Neural progenitor cell (in vitro differentiated cells): ENCODE measurements around the gene PTPA. TPM values are rescaled to one million over a fixed set of nuclear protein-coding genes. Genes with fewer than 3 reads are reported as not detected.
"Not testable (repeated sequence)": the region's sequence is repeated elsewhere in the genome, so short reads cannot be mapped to it uniquely, and the experiment has no call there.

Experiments
- DNase-seq: peaks from one replicate; pipeline ENCODE4 v3.0.0-alpha.2; 2016; ENCODE audit warnings: low spot score
- H2AFZ ChIP-seq: fragments of 200-600 bp; sonication (generic); replicated peaks from 2 replicates; pipeline ENCODE4 v1.6.1; 2016; ENCODE audit warnings: antibody characterized with exemption
- H3F3A ChIP-seq: fragments of 200-600 bp; sonication (generic); 2 replicates; pipeline ENCODE4 v1.6.1; 2016; ENCODE audit warnings: antibody characterized with exemption, low read depth
- H3K27ac ChIP-seq: fragments of 200-600 bp; sonication (generic); 2 replicates; pipeline ENCODE4 v1.5.1; 2016; ENCODE audit warnings: mild to moderate bottlenecking
- H3K27me3 ChIP-seq: fragments of 200-600 bp; sonication (generic); 2 replicates; pipeline ENCODE4 v1.6.1; 2016; ENCODE audit warnings: mild to moderate bottlenecking, moderate library complexity
- H3K36me3 ChIP-seq: fragments of 200-600 bp; sonication (generic); 2 replicates; pipeline ENCODE4 v1.5.1; 2016
- H3K4me1 ChIP-seq: fragments of 200-600 bp; sonication (generic); 2 replicates; pipeline ENCODE4 v1.6.1; 2016; ENCODE audit warnings: mixed run types
- H3K4me2 ChIP-seq: fragments of 200-600 bp; sonication (generic); 2 replicates; pipeline ENCODE4 v1.6.1; 2016
- H3K4me3 ChIP-seq: fragments of 200-600 bp; sonication (generic); 2 replicates; pipeline ENCODE4 v1.5.1; 2016
- H3K79me2 ChIP-seq: fragments of 200-600 bp; sonication (generic); 2 replicates; pipeline ENCODE4 v1.6.1; 2016; ENCODE audit warnings: low read depth
- H3K9ac ChIP-seq: fragments of 200-600 bp; sonication (generic); 2 replicates; pipeline ENCODE4 v1.6.1; 2016
- H3K9me3 ChIP-seq: fragments of 200-600 bp; sonication (generic); 2 replicates; pipeline ENCODE4 v1.5.1; 2016; ENCODE audit warnings: low read depth
- H4K20me1 ChIP-seq: fragments of 200-600 bp; sonication (generic); 2 replicates; pipeline ENCODE4 v1.6.1; 2016; ENCODE audit warnings: low read depth
- H3K27ac Mint-ChIP-seq: 3 replicates; pipeline ENCODE4 v1.8.0; 2021; ENCODE audit warnings: mixed read lengths
- H3K27me3 Mint-ChIP-seq: 2 replicates; pipeline ENCODE4 v1.8.0; 2022; ENCODE audit warnings: low read depth, mild to moderate bottlenecking, inconsistent platforms, moderate library complexity, mixed read lengths; ENCODE audit not compliant: insufficient read depth
- H3K36me3 Mint-ChIP-seq: 3 replicates; pipeline ENCODE4 v1.8.0; 2021; ENCODE audit warnings: mixed read lengths
- H3K4me1 Mint-ChIP-seq: 3 replicates; pipeline ENCODE4 v1.8.0; 2021; ENCODE audit warnings: mixed read lengths
- H3K4me3 Mint-ChIP-seq: 3 replicates; pipeline ENCODE4 v1.8.0; 2021; ENCODE audit warnings: mild to moderate bottlenecking, moderate library complexity, mixed read lengths
- H3K9me3 Mint-ChIP-seq: 3 replicates; pipeline ENCODE4 v1.8.0; 2020; ENCODE audit warnings: mixed read lengths
- EZH2 ChIP-seq: fragments of 200-600 bp; sonication (generic); IDR thresholded peaks from 2 replicates; pipeline ENCODE4 v1.6.1; 2017; ENCODE audit warnings: antibody characterized with exemption, mild to moderate bottlenecking, moderate library complexity
- EZH2phosphoT487 ChIP-seq: fragments of 200-600 bp; sonication (generic); IDR thresholded peaks from 2 replicates; pipeline ENCODE4 v1.6.1; 2017; ENCODE audit warnings: antibody characterized with exemption
- total RNA-seq: library from RNA; depleted of rRNA; stranded (reverse); fragments of >200 nt; gene quantifications from 2 replicates; pipeline ENCODE4 v1.2.3, GENCODE V29; 2015; ENCODE audit warnings: low replicate concordance
- TF ChIP-seq, protein P1 (sequence below): fragments of 200-600 bp; sonication (generic); IDR thresholded peaks from 2 replicates; pipeline ENCODE4 v1.5.1; 2017; ENCODE audit warnings: antibody characterized with exemption, mild to moderate bottlenecking

The PTPA gene
- total RNA-seq, 1 donor from 2014 or later = 82.4 TPM

GRCh38 chr9:129126749-129127618 lies 15.8 kb downstream of the PTPA start:
- H3K36me3 ChIP-seq = peaks cover 5% of the 10 kb centered on the region
- no peaks in the 10 kb centered on the region for H3K27me3 ChIP-seq
- Mint-ChIP-seq H3K9me3 (no peaks in the 10 kb centered on the region), H3K4me1 (peaks cover 27% of the 10 kb centered on the region), H3K36me3 (peaks cover 9% of the 10 kb centered on the region), H3K27me3 (peaks cover 3% of the 10 kb centered on the region), H3K4me3 (peak overlapping the region; percentile 65), H3K27ac (peak overlapping the region; percentile 87)
- H3K79me2 ChIP-seq = peaks cover 27% of the 10 kb centered on the region
- H3K4me2 ChIP-seq = peak overlapping the region; percentile 70
- peaks cover 25% of the 10 kb centered on the region for H3K4me1 ChIP-seq
- H3K9me3 ChIP-seq = no peaks in the 10 kb centered on the region
- peak; percentile 92 for DNase-seq
- H3F3A ChIP-seq = peaks cover 58% of the 10 kb centered on the region
- no peak overlapping the region for H2AFZ ChIP-seq
- H3K9ac ChIP-seq = peak overlapping the region; percentile 16
- peak overlapping the region; percentile 10 for H3K4me3 ChIP-seq
- peak overlapping the region; percentile 95 for H3K27ac ChIP-seq
- H4K20me1 ChIP-seq = no peaks in the 10 kb centered on the region
- TF ChIP-seq EZH2 (no peak), EZH2phosphoT487 (no peak)
- TF ChIP-seq, protein P1, sequence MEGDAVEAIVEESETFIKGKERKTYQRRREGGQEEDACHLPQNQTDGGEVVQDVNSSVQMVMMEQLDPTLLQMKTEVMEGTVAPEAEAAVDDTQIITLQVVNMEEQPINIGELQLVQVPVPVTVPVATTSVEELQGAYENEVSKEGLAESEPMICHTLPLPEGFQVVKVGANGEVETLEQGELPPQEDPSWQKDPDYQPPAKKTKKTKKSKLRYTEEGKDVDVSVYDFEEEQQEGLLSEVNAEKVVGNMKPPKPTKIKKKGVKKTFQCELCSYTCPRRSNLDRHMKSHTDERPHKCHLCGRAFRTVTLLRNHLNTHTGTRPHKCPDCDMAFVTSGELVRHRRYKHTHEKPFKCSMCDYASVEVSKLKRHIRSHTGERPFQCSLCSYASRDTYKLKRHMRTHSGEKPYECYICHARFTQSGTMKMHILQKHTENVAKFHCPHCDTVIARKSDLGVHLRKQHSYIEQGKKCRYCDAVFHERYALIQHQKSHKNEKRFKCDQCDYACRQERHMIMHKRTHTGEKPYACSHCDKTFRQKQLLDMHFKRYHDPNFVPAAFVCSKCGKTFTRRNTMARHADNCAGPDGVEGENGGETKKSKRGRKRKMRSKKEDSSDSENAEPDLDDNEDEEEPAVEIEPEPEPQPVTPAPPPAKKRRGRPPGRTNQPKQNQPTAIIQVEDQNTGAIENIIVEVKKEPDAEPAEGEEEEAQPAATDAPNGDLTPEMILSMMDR = no peak

DNA sequence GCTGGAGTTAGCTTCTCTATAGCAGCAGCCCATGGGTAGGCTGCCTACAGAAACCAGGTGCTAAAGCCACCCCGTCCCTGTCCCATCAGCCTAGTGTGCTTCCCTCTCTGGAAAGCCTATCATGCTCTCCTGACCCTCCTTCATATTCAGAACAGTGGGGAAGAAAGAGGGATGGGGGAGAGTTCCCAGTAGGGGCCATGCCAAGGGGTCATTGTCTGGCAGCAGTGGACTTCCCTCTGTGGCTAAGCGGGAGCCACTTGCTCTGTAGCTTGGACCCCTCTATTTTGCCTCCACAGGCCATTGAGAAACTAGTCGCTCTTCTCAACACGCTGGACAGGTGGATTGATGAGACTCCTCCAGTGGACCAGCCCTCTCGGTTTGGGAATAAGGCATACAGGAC lies 17.5 kb downstream of the PTPA start:
- Mint-ChIP-seq H3K27ac (peak overlapping the region; percentile 57), H3K36me3 (peaks cover 9% of the 10 kb centered on the region), H3K4me1 (peaks cover 37% of the 10 kb centered on the region), H3K9me3 (no peaks in the 10 kb centered on the region), H3K4me3 (no peak overlapping the region), H3K27me3 (peaks cover 3% of the 10 kb centered on the region)
- H3K4me3 ChIP-seq = no peak overlapping the region
- peak overlapping the region; percentile 95 for H3K27ac ChIP-seq
- H3K79me2 ChIP-seq = peaks cover 21% of the 10 kb centered on the region
- H3K4me1 ChIP-seq = peaks cover 25% of the 10 kb centered on the region
- H3K9ac ChIP-seq = no peak overlapping the region
- DNase-seq = no peak
- H3K36me3 ChIP-seq = peaks cover 5% of the 10 kb centered on the region
- TF ChIP-seq EZH2phosphoT487 (no peak), EZH2 (no peak)
- TF ChIP-seq, protein P1 = no peak
- no peaks in the 10 kb centered on the region for H3K27me3 ChIP-seq
- peaks cover 68% of the 10 kb centered on the region for H3F3A ChIP-seq
- no peaks in the 10 kb centered on the region for H3K9me3 ChIP-seq
- no peaks in the 10 kb centered on the region for H4K20me1 ChIP-seq
- H3K4me2 ChIP-seq = no peak overlapping the region
- H2AFZ ChIP-seq = no peak overlapping the region

DNA sequence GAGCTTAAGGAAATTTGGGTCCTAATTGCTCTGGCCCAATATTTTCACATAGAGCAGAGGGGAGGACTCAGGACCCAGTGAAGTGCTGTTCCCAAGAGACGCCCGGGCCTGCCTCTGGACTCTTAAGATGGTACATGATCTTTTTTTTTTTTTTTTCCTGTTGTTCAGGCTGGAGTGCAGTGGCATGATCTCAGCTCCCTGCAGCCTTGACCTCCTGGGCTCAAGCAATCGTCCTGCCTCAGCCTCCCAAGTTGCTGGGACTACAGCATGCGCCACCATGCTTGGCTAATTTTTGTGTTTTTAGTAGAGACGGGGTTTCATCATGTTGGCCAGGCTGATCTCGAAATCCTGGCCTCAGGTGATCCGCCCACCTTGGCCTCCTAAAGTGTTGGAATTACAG lies 19.1 kb downstream of the PTPA start:
- not testable (repeated sequence) for H3K36me3 ChIP-seq, H3K4me3 Mint-ChIP-seq, H3K9ac ChIP-seq, H3K9me3 ChIP-seq, H3K4me3 ChIP-seq, H3K27ac ChIP-seq, H3K27me3 Mint-ChIP-seq, H3K4me2 ChIP-seq, H3K36me3 Mint-ChIP-seq, H3K27ac Mint-ChIP-seq, DNase-seq, H2AFZ ChIP-seq, H3K9me3 Mint-ChIP-seq, H4K20me1 ChIP-seq, H3K27me3 ChIP-seq
- Histone ChIP-seq H3K79me2 (peaks cover 14% of the 10 kb centered on the region), H3F3A (peaks cover 59% of the 10 kb centered on the region), H3K4me1 (peaks cover 25% of the 10 kb centered on the region)
- H3K4me1 Mint-ChIP-seq = peaks cover 39% of the 10 kb centered on the region

GRCh38 chr9:129130791-129131190 lies 19.6 kb downstream of the PTPA start:
- Histone ChIP-seq H3K4me3 (no peak overlapping the region), H3K79me2 (peaks cover 14% of the 10 kb centered on the region), H3K4me2 (no peak overlapping the region), H2AFZ (no peak overlapping the region), H3F3A (peaks cover 54% of the 10 kb centered on the region), H3K9me3 (no peaks in the 10 kb centered on the region), H3K36me3 (peaks cover 5% of the 10 kb centered on the region), H3K4me1 (peaks cover 21% of the 10 kb centered on the region), H3K27ac (no peak overlapping the region), H3K9ac (no peak overlapping the region), H4K20me1 (no peaks in the 10 kb centered on the region), H3K27me3 (no peaks in the 10 kb centered on the region)
- Mint-ChIP-seq H3K4me3 (no peak overlapping the region), H3K9me3 (no peaks in the 10 kb centered on the region), H3K27ac (no peak overlapping the region), H3K36me3 (peaks cover 10% of the 10 kb centered on the region), H3K4me1 (peaks cover 35% of the 10 kb centered on the region), H3K27me3 (peaks cover 3% of the 10 kb centered on the region)
- DNase-seq = no peak
- TF ChIP-seq EZH2phosphoT487 = no peak
- TF ChIP-seq, protein P1 = no peak
- TF ChIP-seq EZH2 = no peak
